ENCODE data around the gene ANO6.

Gene ANO6

GRCh38 chr12:45475594-45475993, 259.7 kb downstream of the ANO6 start:
- DNase-seq = no peak

GRCh38 chr12:45477526-45477925, 261.6 kb downstream of the ANO6 start:
- no peak for DNase-seq

GRCh38 chr12:45478931-45479330, 263.0 kb downstream of the ANO6 start:
- no peak for DNase-seq

GRCh38 chr12:45481746-45482145, 265.9 kb downstream of the ANO6 start:
- no peak for DNase-seq

- DNase-seq = no peak
Observed at GRCh38 chr12:45483571-45483970, 267.7 kb downstream of the ANO6 start.
